Ovary (tissue), 3 donors: ENCODE results near the gene MEF2C.
"Not testable (repeated sequence)": the region's sequence is repeated elsewhere in the genome, so short reads cannot be mapped to it uniquely, and the experiment has no call there.

Source experiments
- CTCF ChIP-seq, 3 donors: fragments of 450-650 bp in 2 of 3; fragments of 200-600 bp in 1 of 3; IDR thresholded peaks; one replicate each; pipeline versions ENCODE4 v1.5.1 to v1.8.0; 2016 to 2022; ENCODE audit warnings: antibody characterized with exemption in 3 of 3, mild to moderate bottlenecking in 1 of 3
- EP300 ChIP-seq: sonication (generic); formaldehyde crosslinking; IDR thresholded peaks from one replicate; pipeline ENCODE4 v1.6.1; 2017; ENCODE audit warnings: antibody characterized with exemption
- POLR2A ChIP-seq: fragments of 450-650 bp; IDR thresholded peaks from one replicate; pipeline ENCODE4 v1.6.1; 2017; ENCODE audit warnings: antibody characterized with exemption, mild to moderate bottlenecking, moderate library complexity
- donor health status: DM: no; HTN: no; CAD: no.

GRCh38 chr5:88903966-88904365 is 21.0 kb upstream of the MEF2C start:
- TF ChIP-seq EP300; CTCF (IDR thresholded peaks at IDR 0.05); POLR2A: not testable (repeated sequence)
